GM21619 (cell line): Measurements from ENCODE around the gene CLCA2.
A peak's percentile ranks its signal among the peaks of the same experiment; 100 is the strongest.

Experiments used
- ATAC-seq: cut with Tn5 transposase; IDR thresholded peaks from one replicate; pipeline ENCODE4 v1.9.1; 2021; ENCODE audit not compliant: unreplicated experiment

Gene CLCA2, protein sequence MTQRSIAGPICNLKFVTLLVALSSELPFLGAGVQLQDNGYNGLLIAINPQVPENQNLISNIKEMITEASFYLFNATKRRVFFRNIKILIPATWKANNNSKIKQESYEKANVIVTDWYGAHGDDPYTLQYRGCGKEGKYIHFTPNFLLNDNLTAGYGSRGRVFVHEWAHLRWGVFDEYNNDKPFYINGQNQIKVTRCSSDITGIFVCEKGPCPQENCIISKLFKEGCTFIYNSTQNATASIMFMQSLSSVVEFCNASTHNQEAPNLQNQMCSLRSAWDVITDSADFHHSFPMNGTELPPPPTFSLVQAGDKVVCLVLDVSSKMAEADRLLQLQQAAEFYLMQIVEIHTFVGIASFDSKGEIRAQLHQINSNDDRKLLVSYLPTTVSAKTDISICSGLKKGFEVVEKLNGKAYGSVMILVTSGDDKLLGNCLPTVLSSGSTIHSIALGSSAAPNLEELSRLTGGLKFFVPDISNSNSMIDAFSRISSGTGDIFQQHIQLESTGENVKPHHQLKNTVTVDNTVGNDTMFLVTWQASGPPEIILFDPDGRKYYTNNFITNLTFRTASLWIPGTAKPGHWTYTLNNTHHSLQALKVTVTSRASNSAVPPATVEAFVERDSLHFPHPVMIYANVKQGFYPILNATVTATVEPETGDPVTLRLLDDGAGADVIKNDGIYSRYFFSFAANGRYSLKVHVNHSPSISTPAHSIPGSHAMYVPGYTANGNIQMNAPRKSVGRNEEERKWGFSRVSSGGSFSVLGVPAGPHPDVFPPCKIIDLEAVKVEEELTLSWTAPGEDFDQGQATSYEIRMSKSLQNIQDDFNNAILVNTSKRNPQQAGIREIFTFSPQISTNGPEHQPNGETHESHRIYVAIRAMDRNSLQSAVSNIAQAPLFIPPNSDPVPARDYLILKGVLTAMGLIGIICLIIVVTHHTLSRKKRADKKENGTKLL

DNA sequence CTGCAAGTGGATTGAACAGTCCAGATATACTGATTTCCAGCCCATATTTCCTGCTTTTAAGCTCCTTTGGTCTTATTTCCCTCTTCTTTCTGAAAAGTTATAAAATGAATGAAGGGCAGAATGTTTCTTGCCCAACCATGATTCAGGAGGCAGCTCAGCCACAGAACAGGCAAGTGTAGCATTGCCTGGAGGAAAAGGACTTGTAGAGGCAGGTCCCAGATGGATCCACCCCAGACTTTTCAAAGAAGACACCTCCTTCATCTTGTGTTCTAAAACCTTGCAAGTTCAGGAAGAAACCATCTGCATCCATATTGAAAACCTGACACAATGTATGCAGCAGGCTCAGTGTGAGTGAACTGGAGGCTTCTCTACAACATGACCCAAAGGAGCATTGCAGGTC, at the start of gene CLCA2:
Gene CLCA2 (plus strand): TSS at position 299 of the 400 bp plus-strand sequence. CDS start 77 bp downstream, at position 376.
- no peak for ATAC-seq

DNA sequence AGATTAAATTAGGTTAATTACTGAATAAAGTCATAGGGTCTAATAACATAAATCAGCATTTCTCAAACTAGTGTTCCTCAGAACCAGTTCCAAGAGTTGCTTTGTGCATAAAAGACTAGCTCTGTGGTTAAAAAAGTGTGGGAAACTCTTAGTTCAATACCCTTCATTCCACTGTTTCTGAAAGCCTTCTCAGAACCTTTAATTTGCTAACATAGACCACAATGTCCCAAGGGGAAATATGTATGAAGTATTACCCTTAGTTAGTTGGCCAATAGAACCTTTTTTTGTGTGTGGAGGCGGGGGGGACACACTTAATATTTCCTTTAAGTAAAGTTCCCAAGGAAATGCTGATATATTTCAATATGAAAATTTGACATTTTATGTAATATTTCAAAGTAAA, 48.3 kb upstream of the CLCA2 start:
- ATAC-seq: no peak

DNA sequence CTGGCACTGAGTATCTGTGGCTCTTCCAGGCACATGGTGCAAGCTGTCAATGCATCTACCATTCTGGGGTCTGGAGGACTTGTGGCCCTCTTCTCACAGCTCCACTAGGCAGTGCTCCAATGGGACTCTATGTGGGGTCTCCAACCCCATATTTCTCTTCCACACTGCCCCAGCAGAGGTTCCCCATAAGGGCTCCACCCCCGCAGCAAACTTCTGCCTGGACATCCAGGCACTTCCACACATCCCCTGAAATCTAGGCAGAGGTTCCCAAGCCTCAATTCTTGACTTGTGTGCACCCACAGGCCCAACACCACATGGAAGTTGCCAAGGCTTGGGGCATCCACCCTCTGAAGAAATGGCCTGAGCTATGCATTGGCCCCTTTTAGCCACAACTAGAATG, 46.6 kb upstream of the CLCA2 start:
- no peak for ATAC-seq

DNA sequence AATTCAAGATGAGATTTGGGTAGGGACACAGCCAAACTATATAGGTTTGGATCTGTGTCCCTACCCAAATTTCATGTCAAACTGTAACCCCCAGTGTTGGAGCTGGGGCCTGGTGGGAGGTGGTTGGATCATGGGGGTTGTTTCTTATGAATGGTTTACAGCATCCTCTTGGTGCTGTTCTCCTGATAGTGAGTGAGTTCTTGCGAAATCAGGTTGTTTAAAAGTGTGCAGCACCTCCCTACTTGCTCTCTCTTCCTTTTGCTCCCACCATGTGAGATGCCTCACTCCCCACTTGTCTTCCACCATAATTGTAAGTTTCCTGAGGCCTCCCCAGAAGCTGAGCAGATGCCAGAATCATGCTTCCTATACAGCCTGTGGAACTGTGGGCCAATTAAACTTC, 45.2 kb upstream of the CLCA2 start:
- no peak for ATAC-seq

DNA sequence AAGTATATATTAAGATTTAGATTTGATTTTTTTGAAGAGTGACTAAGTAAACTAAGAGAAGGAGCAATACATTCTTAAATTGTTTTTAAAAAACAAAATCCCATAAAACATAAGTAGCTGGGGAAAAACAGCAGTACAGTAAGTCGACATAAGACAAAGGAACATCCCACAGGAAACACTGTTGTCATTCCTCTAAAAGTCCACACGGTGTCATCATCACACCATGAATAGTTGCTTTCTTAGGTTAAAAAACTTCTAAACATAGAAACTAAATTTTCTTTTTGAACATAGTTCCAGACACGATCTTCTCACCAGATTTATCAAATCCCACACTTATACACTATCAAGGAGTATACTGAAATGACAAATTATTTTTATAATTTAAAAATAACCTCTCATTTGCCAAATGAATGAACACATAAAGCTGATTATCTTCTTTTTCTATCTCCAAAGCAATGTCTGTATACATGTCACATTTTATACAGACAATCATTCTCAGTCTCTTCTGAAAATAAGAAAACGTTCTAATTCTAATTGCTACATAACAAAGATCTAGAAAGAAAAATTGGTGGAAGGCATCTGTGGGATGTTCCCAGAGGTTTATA, 43.6 kb upstream of the CLCA2 start:
- ATAC-seq: peak; percentile 72

DNA sequence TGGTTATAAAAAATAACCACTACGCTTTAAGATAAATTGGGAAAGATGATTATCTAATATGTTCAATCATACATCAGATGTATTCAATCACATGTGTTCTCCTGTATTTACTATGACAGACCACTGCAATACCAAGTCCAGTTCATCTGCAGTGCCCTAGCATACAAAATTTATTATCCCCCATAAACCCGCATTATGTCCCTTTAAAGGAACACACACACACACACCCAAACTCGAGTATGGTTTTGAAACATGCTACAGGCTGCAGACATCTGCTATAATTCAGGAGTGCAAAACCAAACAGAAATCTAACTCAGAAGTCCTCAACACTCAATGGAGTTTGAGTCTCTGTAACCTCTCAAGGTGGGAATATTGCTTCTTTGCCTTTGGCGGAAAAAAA, 42.7 kb upstream of the CLCA2 start:
- ATAC-seq: no peak

DNA sequence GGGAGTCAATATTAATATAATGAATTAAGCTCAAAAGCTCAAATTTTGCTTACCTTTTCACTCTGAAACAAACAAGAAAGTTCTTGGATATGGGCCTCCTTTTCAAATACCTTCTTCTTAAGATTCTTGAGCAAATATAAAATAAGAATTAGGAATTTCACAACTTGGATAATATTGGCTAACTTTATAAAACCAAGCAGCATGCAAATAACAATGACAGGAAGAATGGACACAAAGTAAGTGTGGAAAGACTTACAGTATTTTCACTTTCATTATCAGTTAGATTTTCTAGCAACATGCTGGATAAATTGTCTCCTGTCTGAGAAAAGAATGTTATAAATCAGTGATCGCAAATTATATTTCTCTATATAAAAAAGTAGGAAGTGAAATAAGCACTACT, 41.1 kb upstream of the CLCA2 start:
- ATAC-seq: no peak

DNA sequence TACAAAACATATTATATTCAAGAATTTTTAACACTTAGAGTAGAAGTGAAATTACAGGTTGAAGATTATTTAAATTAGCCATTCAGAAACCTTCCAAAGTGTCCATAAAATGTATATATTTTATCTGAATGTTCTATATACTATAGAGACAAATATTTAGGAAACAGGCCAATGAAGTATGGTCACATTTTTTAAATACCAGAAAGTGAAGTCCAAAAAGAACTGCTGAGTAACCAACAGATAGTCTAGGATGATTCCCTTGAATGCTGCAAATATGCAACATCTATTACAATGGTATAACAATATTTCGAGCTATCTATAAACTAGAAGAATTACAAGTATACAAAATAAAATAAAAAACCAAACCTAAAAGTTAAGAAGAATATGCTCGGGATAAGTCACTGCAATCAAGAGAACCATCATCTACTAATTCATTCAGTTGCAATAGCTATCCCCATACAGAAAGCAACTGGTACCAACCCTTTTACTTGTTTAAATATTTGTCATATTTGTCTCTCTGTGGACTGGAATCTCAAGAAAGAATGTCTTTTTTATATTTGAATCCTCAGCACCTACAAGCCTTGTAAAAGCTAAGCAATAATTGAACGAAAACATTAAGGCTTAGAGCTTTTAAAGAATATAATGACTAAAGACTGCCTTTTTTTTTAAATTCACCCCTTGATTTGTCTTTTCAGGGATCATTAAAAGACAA, 35.9 kb upstream of the CLCA2 start:
- ATAC-seq: no peak

DNA sequence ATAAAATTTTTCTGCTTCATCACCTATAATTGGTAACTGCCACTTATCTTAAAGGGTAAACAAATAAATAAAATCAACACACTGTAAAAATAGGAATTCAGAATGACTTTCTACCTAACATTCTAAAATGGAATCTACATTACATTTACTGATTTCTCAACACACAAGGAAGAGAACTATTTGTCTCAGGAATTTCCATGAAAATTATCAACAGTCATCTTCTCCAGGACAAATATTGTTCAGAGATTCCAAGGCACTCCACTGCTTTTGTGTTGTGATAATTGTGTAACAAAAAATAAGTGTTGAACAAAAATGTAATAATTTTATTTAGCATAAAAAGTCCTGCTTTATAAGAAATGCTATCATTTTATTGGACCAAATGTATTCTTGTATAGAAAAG, 35.2 kb upstream of the CLCA2 start:
- no peak for ATAC-seq

DNA sequence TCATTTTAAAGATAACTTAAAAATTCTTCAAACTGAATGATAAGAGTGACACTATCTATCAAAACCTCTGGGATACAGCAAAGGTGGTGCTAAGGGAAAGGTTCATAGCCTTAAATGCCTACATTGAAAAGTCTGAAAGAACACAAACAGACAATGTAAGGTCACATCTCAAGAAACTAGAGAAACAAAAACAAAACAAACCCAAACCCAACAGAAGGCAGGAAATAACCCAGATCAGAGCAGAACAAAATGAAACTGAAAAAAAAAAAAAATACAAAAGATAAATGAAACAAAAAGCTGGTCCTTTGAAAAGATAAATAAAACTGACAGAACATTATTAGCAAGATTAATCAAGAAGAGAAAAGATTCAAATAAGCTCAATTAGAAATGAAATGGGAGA, 34.7 kb upstream of the CLCA2 start:
- peak; percentile 71 for ATAC-seq

DNA sequence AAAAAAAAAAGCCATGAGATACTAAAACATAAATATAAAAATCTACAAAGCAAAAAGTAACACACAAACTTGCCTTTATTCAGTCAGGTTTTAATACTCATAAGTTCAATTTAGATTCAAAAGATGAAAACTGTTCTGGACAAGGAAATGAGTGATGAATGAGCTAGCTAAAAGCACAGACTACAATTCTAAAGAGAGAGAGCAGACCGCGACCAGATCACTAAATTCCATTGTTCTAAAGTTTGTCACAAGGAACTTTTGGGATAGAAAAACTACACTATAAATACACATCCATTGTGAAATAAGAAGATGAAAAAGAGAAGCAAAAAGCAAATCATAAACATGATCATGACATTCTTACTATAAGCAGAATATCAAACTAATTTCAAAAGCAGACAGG, 29.6 kb upstream of the CLCA2 start:
- no peak for ATAC-seq

DNA sequence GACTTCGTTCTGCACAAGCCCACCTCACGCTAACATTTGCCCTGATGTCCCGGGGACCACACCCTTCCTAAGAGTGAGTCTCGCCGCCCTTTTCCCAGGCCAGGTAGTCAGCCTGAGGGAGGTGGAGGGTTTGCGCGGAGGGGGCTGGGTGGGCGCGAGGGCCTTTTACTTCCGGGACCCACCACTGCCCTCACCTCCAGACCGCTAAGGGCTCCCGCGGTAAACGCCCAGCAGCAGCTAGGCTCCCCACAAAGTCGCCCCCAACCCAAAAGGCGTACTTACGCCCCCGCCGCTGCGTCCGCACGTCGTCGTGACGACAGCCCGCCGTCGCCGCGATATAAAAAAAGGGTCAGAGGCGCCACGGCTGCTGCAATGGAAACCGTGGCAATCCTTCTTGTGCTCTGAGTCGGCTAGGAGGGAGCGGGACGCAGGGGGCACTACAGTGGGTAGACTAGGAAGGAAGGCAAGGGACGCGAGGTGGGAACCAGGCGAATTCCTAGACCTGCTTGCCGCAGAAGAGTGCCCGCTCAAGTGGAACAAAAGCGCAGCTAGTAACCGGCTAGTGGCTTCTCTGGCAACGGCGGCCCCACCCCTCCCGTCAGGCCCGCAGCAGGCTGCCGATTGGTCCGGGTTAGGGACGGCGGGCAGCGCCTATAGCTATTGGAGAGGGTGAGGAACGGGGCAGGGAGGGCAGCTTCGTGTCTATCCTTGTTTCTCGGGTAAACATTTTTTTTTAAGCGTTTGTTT, 28.0 kb upstream of the CLCA2 start, which contains the start of gene ODF2L:
Gene ODF2L (minus strand): TSS at position 573 of the 747 bp plus-strand sequence. CDS start 9,296 bp downstream, outside the sequence.
- ATAC-seq: peak; percentile 100

DNA sequence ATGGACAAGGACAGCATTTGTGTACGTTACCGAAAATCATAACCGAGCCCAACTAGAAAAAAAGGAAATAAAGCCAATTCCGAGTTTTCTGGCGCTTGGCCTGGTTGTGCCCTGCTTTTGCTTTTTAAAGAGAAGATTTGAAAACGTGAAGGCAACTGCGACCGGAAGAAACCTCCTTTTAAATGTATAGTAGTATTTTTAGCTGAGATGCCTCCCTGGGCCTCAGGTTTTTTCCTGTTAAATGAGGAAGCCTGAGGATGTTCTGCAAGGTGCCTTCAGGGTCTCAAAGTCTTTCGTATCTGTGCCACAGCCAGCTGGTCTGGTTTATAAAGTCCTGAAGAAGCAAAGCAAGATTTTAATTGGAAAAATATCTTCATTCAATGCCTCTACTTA, 27.5 kb upstream of the CLCA2 start:
- peak; percentile 19 for ATAC-seq

DNA sequence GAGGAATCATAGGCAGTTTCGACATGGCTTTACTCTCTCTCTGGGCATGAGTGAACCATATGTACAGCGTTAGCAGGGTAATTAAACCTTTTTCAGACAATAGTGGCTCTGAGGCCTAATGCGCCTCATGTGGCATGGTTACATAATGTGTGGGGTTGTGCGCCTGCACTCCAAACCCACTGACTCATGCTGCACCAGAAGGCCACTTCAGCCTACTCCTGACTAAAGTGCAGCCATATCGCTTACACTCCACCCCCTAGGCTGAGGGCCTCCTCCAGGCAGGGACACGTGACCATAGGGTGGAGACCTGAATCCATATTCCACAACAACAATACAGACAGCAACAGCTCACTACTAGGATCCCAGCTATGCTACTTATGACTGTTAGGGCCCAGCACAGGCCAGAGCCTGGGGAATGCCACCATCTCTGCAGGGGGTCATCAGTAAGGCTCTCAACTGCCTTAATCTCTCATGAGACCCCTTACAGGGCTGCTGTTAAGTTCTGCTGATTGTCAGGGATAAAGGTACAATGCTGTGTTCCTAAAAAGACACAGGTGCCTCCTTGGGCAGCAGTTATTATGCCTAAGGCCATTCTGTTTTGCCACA, 14.5 kb upstream of the CLCA2 start:
- no peak for ATAC-seq

DNA sequence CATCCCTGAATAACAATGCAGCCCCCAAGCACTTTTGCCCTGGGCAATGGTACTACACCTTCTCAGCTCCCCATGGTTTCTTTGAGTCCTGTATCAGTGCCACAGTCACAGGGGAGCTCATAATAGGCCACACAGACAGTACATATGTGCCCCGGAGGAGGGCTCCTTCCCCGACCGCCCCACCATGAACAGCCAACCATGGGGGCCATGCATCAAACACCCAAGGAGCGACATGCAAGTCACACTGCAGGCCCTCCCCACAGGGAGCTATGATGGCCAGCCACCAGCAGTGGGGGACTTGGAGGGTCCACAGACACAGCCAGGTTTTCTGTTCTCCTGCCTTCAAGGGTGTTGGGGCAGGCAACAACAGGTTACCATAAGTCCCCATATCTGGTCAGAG, 13.1 kb upstream of the CLCA2 start:
- no peak for ATAC-seq

DNA sequence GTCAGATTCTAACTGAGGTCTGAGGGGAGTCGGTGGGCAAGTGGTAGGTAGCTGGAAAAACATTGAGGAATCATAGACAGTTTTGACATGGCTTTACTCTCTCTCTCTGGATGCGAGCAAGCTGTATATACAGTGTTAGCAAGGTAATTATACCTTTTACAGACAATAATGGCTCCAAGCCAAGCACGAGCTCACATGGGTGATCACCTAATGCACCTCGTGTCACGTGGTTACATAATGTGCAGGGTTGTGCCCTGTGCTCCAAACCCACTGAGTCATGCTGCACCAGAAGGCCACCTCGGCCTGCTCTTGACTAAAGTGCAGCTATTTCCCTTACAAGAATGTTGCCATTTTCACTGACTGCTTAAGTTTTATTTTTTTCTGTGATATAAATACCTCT, 7.6 kb upstream of the CLCA2 start:
- ATAC-seq: no peak

DNA sequence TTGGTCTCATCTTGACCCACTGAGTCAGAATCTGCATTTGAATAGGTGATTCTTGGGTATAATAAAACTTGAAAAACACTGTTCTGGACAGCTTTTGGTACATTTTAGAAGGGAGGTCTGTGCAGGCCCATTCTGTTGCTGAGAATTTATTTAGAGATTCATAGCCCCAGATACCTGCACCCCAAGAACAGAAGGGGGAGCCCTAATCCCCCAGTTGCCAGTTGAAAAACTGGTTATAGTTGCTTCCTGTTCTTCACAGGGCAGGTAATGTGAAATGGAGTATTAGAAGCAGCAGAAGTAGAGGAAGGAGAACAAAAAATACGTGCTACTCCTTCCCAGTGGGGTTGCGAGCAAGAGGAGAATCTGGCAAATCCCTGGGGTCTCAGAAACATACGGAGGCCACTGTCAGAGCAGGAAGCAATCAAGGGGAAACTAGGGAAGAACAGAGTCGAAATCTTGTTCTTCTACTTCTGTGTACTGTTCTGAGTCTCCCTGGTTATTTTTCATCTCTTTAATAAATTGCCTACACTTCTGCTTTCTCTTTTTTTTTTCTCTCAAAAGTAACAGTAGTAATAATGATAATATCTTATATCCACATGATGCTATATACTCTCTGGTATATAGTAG, 4.6 kb upstream of the CLCA2 start:
- ATAC-seq: peak; percentile 83

DNA sequence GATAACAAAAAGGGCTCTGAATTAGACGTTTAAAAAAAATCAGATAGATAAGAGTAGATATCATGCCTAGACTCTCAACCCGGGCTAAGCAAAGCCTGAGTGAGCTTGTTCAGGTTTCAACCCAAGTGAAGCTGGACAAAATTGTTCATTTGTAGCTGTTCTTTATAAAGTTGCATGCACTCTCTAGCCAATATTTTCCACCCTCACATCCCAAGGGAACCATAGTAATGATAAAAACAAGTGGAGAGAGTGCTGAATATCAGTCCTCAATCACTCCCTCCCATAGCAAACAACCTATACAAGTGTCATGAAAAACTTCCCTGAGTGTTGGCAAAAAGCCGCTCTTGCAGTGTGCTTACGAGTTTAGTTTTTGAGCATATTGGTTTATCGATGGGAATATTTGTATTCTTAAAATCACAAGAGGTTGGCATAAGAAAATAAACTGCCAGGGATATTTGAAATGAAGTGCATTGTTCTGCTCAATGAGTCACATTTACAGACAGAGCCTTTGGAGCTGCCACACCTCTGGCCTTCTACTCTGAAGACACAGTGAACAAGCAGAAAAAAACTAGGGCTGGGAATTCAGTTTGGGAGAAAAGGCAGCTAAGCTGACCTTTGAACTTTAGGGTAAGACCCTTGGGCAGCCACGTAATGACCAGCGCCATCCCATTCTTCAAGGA, 2.2 kb upstream of the CLCA2 start:
- ATAC-seq: no peak

DNA sequence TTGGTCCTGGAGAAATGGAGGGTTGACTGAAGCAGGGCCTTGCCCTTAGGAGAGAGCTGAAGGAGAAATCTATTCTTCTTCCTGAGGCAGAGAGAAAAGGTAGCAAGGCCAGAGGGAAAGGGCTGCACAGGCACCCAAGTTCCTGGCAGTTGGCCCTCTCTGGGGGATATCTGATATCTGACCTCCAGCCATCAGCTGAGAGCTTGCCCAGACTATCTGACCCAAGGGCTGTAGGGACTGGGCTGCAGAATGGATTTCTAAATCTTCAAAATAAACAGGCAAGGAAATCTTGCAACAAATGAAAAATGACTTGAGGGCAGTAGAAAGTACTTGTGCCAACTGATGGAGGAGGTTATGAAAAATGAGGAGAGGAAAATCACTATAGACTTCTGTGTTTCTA, 498 bp upstream of the CLCA2 start:
- ATAC-seq: no peak
